K562 (cell line): ENCODE measurements around the gene PRMT5. TPM values are rescaled to one million over a fixed set of nuclear protein-coding genes. Genes with fewer than 3 reads are reported as not detected.

Experiments
- CREM ChIP-seq: IDR thresholded peaks from 2 replicates; pipeline ENCODE4 v1.6.1; 2014; ENCODE audit warnings: antibody characterized with exemption, low read depth
- CUX1 ChIP-seq: fragments of 200-800 bp; sonication (Bioruptor generic); IDR thresholded peaks from 2 replicates; pipeline ENCODE4 v1.6.1; 2016; ENCODE audit warnings: missing genetic modification characterization, missing compliant biosample characterization
- EP400 ChIP-seq: fragments of 450-650 bp; IDR thresholded peaks from 2 replicates; pipeline ENCODE4 v1.6.1; 2017; ENCODE audit warnings: antibody characterized with exemption, mild to moderate bottlenecking, moderate library complexity
- ID3 ChIP-seq, 2 experiments: fragments of 250-450 bp in 1 of 2; fragments of 450-650 bp in 1 of 2; sonication (Bioruptor Pico) in 1 of 2; IDR thresholded peaks; 2 replicates each; pipeline versions ENCODE4 v1.6.1 to v1.8.0; 2016 to 2021; ENCODE audit warnings: mild to moderate bottlenecking in 2 of 2, moderate library complexity in 2 of 2, missing compliant biosample characterization in 1 of 2, missing genetic modification characterization in 1 of 2
- KLF16 ChIP-seq: IDR thresholded peaks from 2 replicates; pipeline ENCODE4 v1.6.1; 2016; ENCODE audit warnings: antibody characterized with exemption
- NFATC3 ChIP-seq: fragments of 450-650 bp; IDR thresholded peaks from 2 replicates; pipeline ENCODE4 v1.6.1; 2017; ENCODE audit warnings: mild to moderate bottlenecking
- NFXL1 ChIP-seq: fragments of 450-650 bp; formaldehyde crosslinking; IDR thresholded peaks from 2 replicates; pipeline ENCODE4 v1.4.0; 2021; ENCODE audit warnings: mild to moderate bottlenecking
- PYGO2 ChIP-seq: fragments of 450-650 bp; IDR thresholded peaks from 2 replicates; pipeline ENCODE4 v1.6.1; 2016; ENCODE audit warnings: mild to moderate bottlenecking, missing genetic modification characterization, moderate library complexity, missing compliant biosample characterization
- SAP30 ChIP-seq: fragments of 200-600 bp; sonication (generic); IDR thresholded peaks from 2 replicates; pipeline ENCODE4 v1.6.1; 2012; ENCODE audit warnings: borderline replicate concordance, low read depth, mild to moderate bottlenecking, moderate library complexity, low read length, control low read depth, inconsistent platforms; ENCODE audit not compliant: insufficient read depth, poor library complexity, severe bottlenecking
- SMAD4 ChIP-seq: fragments of 250-450 bp; sonication (Bioruptor Pico); conservative IDR thresholded peaks from 2 replicates; pipeline ENCODE4 v1.8.0; 2021; ENCODE audit warnings: inconsistent platforms, mild to moderate bottlenecking, moderate library complexity
- TFAP4 ChIP-seq: sonication (generic); formaldehyde crosslinking; IDR thresholded peaks from 2 replicates; pipeline ENCODE4 v1.8.0; 2022; ENCODE audit warnings: missing genetic modification reagents, mild to moderate bottlenecking, moderate library complexity, borderline replicate concordance
- TOE1 ChIP-seq, 2 experiments: fragments of 450-650 bp in 1 of 2; sonication (generic) in 1 of 2; formaldehyde crosslinking in 1 of 2; IDR thresholded peaks; 2 replicates each; pipeline versions ENCODE4 v1.7.1 to v1.8.0; 2016 to 2022; ENCODE audit warnings: borderline replicate concordance in 2 of 2, mild to moderate bottlenecking in 2 of 2, antibody characterized with exemption in 1 of 2, inconsistent platforms in 1 of 2, low read depth in 1 of 2, missing genetic modification reagents in 1 of 2, moderate library complexity in 1 of 2
- U2AF2 ChIP-seq: fragments of 200-400 bp; formaldehyde crosslinking; optimal IDR thresholded peaks from 2 replicates; pipeline ENCODE3; 2017; ENCODE audit warnings: low read depth, mild to moderate bottlenecking, low read length
- ZC3H8 ChIP-seq: fragments of 450-650 bp; IDR thresholded peaks from 2 replicates; pipeline ENCODE4 v1.6.1; 2017
- ZFP91 ChIP-seq: sonication (generic); formaldehyde crosslinking; IDR thresholded peaks from 2 replicates; pipeline ENCODE4 v1.8.0; 2022; ENCODE audit warnings: mild to moderate bottlenecking, missing genetic modification reagents
- ZNF3 ChIP-seq: fragments of 250-450 bp; sonication (Bioruptor Pico); IDR thresholded peaks from 2 replicates; pipeline ENCODE4 v1.5.0; 2021; ENCODE audit warnings: mild to moderate bottlenecking, moderate library complexity
- ZNF311 ChIP-seq: fragments of 250-450 bp; sonication (Bioruptor Pico); IDR thresholded peaks from 2 replicates; pipeline ENCODE4 v1.4.0; 2020; ENCODE audit warnings: mild to moderate bottlenecking, moderate library complexity
- ZNF717 ChIP-seq: fragments of 250-450 bp; sonication (Bioruptor Pico); IDR thresholded peaks from 2 replicates; pipeline ENCODE4 v1.5.0; 2021
- ZSCAN32 ChIP-seq: fragments of 450-650 bp; formaldehyde crosslinking; IDR thresholded peaks from 2 replicates; pipeline ENCODE4 v1.4.0; 2020; ENCODE audit warnings: mild to moderate bottlenecking, moderate library complexity
- polyA plus RNA-seq, 8 experiments: library from polyadenylated mRNA; depleted of rRNA in 4 of 8; stranded (reverse) in 5 of 8; unstranded in 3 of 8; fragments of >200 nt; fragmentation: Nextera tagmentation in 2 of 8; fragmentation: Illumina TruSeq in 1 of 8; extraction: Ambion mirVana in 2 of 8; extraction: Trizol in 1 of 8; gene quantifications; 2 replicates each; pipeline versions ENCODE4 v1.2.1 to v1.2.3, GENCODE V29; 2011 to 2014; ENCODE audit warnings: inconsistent platforms in 1 of 8, missing spikeins in 1 of 8
- total RNA-seq, 7 experiments: library from RNA; depleted of rRNA in 6 of 7; stranded (reverse); fragments of >200 nt in 6 of 7; fragmentation: Illumina TruSeq in 2 of 7; extraction: Trizol in 2 of 7; gene quantifications; 2 replicates each; pipeline versions ENCODE4 v1.2.1 to v1.2.3, GENCODE V29; 2011 to 2021; ENCODE audit warnings: low replicate concordance in 1 of 7

PRMT5 gene
- total and polyA plus RNA-seq, 9 of the 15 experiments (the other 6 are each of a cell fraction or from before 2014, with no cell fraction given): 114 to 552 (median 222) TPM

- TF ChIP-seq SAP30 (peak; percentile 8), CREM (peak; percentile 100), KLF16 (no peak), EP400 (peak; percentile 91), ID3 (CRISPR knock-in tag; IDR thresholded peaks at IDR 0.05) (no peak), ID3 (tag; IDR thresholded peaks at IDR 0.05) (no peak; the same call in none of the 2 replicates), NFATC3 (no peak), NFXL1 (CRISPR knock-in tag) (no peak), ZSCAN32 (CRISPR knock-in tag) (no peak), PYGO2 (no peak), ZNF717 (CRISPR knock-in tag) (no peak), ZNF3 (no peak), U2AF2 (no peak), ZFP91 (CRISPR knock-in tag) (no peak), CUX1 (CRISPR knock-in tag) (no peak), SMAD4 (CRISPR knock-in tag) (no peak), ZNF311 (CRISPR knock-in tag) (no peak), ZC3H8 (no peak), TFAP4 (peak; percentile 51), TOE1 (IDR thresholded peaks at IDR 0.05; ENCODE audit: borderline replicate concordance) (no peak), TOE1 (CRISPR knock-in tag; IDR thresholded peaks at IDR 0.05; ENCODE audit: borderline replicate concordance, low read depth) (no peak)
Observed at GRCh38 chr14:22918804-22919600, 10.2 kb downstream of the PRMT5 start, which contains the start of gene RBM23 (continued).
